ENCODE results near the gene PRR3.
"Not testable (repeated sequence)": the region's sequence is repeated elsewhere in the genome, so short reads cannot be mapped to it uniquely, and the experiment has no call there.

GRCh38 chr6:30597315-30598144 is 40.4 kb downstream of the PRR3 start:
- TF ChIP-seq EP300 (IDR thresholded peaks at IDR 0.05; ENCODE audit: low read length); ZBTB40 (IDR thresholded peaks at IDR 0.05); ZBTB40 (CRISPR knock-in tag; IDR thresholded peaks at IDR 0.05); ZNF23 (CRISPR knock-in tag; IDR thresholded peaks at IDR 0.05): not testable (repeated sequence)
- peak; percentile 85 to 92 (median 90) for TF ChIP-seq CTCF (IDR thresholded peaks at IDR 0.05 in 2 of 3, conservative IDR thresholded peaks at IDR 0.05 in 1 of 3; ENCODE audit: insufficient read depth in 2 of 3, low read depth in 1 of 3, low read length in 3 of 3)
